Activated CD8-positive, alpha-beta memory T cell treated with anti-CD3 and anti-CD28 coated beads, Interleukin-2, amount 50 U/mL, for 1 hour (primary cell): ENCODE results near the gene KIAA2012.

Experiments
- DNase-seq: peaks from one replicate; pipeline ENCODE4 v3.0.0-alpha.2; 2020; ENCODE audit errors: extremely low read depth

Gene KIAA2012

DNA sequence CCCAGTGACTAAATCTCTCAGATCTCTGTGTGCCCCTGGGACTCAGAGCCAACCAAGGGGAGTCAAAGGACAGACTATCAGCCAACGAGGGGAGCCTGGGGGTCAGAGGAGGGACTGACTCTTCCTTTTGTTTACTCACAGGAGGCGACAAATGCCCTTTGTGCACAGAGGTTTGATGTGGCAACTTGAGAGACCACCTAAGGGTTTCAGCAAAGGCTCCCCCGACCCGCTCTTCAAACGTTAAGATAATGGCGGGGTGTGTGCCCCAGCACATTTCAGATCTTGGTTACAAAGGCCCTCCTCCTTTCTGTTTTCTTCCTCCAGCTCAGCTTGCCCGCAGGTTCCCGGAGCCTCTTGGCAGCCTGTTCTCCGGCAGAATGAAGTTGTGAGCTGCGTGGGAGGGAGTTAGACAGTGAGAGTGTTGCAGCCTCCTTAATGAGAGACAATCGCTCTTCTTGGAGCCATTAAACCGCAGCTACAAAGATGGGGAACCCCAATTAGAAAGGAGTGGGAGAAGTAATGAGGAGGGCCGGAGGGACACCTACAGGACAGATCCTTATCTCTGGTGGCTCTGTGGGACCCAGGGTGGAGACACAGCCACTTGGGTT, 76.2 kb downstream of the KIAA2012 start:
- DNase-seq, result no peak

DNA sequence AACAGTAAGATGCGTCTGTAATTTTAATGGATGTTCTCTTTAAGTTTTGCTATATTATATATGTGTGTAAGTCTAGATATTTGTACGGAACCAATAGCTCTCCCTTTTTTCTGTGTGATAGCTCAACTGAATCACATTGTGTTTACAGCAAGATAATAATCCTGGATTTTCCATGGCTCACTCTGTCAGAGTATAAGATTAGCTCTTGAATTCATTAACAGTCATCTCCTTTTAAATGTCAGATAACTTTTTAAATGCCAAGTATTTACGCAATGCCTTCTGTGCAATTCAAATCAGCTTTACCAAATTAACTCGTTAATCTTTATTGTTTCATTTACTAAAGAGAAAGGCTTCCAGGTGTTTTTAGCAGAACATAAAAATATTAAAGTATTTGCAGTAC, 76.9 kb downstream of the KIAA2012 start:
- no peak for DNase-seq

DNA sequence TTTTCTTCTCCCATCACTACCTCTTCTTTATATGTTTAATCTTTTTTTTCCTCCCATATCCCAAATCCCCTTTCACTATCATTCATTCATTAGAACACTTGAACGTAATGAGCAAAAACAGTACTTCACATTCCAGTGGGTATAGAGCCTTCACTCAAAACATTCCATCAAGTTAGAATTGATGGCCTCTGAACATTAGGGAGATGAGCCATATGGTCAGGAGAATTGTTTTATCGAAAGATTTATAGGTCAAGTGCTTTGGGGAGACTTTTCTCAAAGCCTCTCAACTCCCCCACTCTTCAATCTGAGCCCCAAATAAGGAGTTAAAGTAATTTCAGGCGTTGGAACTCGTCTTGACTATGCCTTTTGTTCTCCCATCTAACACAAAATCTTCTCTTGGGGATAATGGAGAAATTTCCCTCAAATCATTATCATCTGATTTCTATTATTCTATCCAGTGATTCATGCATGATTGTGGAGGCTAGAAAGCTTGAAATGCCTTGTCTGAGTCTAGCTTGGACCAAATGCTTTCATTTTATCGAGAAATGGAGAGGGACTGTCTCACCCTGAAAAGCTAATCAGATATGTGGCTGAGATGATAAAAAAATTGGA, 79.2 kb downstream of the KIAA2012 start:
- DNase-seq, result no peak

DNA sequence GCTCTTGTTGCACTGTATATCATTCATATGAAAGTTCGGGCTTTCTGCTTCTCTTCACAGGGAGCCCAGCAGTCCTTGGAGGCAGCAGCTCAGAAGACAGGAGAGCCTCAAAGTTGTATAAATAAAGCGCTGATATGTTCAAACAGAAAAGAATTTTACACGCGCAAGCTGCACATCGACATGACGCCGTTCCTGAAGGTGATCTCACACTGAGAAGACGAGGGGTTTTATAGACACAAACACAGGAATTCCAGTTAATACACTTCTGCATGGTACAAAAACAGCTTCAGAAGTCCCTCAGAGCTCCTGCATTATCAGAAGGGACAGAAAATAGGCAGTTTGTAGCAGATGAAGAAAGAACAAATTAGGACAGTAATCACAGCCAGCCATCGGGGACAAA, 81.6 kb downstream of the KIAA2012 start:
- no peak for DNase-seq

DNA sequence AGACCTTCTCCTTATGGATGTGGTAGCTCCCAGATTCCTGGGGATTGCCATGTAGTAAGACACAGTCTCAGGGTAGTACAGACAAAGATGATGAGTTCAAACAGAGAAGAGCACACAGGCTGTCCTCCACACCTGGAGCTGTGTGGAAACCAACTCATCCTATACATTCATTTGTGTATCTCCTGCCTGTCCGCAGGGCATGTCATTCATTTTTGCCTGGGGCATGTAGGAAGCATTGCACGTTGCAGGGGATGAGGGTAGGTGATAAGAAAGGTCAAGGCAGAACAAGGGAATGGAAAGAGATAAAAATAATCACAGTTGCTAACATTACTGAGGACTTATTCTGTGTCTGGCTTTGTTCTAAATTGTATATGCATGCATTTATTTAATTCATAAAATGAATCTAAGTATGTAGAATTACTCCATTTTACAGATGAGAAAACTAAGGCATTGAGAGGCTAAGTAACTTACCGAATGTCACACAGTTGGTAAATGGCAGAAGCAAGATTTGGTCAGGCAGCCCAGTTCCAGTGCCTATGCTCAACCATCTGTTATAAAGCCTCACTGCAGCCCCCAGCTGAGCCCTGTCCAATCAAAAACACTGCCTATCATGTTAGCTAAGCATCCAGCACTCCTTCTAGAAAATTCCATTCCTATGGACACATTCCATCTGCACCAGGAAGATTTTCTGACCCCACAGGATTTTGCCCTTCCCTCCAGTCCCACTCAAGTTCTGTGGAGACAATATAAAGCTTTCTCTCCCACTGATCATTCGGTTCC, 84.3 kb downstream of the KIAA2012 start:
- DNase-seq, result no peak

DNA sequence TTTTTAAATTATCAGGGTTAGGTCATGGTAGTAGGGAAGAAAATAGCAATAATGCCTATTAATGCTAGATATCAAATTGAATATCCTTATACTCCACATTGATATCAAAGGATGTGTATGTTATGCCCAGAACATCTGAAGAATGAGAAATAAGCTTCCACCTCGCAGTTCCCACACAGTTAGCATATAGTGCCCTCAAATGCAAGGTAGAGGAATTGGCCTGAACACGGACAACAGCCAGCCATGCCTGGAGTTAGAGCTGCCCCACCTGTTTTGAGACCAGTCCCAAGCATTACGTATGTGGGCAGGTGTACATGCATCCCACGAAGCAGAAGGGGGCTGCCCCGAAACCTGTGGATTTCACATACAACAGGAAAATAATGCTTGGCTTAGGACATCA, 85.7 kb downstream of the KIAA2012 start:
- DNase-seq, result no peak

DNA sequence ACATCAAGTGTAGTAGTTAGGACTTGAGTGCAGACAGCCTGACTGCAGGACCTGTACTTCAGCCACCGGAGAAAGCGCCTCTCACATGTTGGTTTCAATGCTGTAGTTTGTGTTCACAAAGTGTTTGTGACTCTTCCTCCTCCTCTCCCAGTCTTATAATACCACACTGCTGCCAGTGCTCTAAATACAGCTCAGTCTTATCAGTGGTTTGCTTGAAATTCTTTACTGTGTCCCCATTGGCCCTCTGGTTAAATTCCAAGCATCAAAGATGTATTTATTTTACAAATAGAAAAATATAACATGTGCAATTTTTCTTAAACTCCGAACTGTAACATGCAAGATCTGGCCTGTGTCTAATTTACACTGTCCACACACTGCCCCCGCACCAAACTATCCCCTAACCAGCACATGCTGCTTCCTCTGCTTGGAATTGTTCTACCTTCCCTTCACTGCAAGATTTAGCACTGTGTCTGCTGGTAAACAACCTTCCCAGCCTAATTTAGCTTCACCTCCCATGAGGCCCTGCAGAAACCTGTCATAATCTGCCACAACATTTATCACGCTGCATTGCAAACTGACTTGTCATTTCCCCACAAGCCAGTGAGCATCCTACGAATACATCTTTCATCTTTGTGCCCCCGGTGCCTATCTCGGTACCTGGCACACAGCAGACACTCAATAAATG, 88.2 kb downstream of the KIAA2012 start:
- no peak for DNase-seq

DNA sequence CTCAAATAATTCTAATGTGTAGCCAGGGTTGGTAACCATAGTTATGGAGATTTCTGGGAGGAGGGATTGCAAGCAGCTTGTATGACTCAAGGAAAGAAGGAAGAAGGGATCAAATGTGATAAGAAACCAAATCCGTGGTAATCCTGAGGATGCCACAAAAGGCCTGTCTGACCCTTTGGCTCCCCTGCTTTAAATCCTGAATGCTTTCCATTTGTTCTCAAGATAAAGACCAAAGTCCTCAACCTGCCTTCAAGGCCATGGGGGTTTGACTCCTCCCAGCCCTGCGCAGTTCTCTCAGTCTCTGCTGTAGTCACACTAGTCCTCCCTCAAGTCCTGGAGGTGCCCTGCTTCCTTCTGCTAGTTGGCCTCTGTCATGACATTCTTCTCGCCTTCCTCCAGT, 91.4 kb downstream of the KIAA2012 start:
- no peak for DNase-seq

DNA sequence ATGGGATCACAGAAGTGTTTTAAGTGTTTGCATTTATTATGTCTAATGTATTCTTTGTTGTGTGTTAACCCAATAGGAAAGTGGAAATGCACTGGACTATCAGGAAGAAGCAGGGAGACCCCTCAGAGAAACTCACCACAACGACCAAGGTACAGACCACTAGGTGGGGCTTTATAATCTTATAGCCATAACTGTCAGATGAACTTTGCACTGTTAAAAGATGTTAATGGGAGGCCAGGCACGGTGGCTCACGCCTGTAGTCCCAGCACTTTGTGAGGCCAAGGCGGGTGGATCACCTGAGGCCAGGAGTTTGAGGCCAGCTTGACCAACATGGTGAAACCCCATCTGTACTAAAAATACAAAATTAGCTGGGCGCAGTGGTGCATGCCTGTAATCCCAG, 92.2 kb downstream of the KIAA2012 start:
- DNase-seq, result no peak

DNA sequence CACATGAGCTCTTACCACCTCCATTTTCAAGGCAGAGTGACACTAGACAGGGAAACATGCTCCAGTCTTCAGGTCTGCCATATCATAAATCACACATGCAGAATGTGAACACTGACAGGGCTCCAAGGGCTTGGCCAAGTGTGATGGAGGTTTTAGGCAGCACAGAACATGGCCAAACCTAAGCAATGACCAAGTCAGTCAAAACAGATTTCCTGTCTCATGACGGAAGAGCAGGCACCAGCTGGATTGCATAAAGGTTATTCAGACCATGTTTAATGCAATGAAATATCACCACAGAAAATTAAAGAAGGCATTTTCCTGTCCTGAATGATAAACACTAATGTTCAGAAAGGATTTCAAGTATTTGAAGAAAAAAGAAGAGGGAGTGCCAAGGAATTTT, 92.9 kb downstream of the KIAA2012 start:
- no peak for DNase-seq

DNA sequence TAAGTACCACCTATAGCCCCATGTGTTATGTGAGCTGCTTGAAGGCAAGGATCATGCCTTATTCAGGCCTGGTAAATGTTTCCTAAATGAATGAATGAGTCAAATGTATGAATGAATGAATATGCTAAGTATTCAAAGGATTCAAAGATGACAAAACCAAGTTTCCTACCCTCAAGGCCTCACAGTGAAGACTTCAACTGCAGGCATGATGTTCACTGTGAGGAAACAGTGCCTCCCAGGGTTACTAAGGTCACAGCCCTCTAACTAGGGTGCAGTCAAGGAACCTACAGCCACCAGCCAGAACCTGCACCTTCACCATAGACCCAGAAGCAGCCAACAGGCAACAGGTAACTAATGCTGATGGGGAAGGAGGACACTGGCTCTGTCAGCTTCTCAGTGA, 96.1 kb downstream of the KIAA2012 start:
- no peak for DNase-seq

DNA sequence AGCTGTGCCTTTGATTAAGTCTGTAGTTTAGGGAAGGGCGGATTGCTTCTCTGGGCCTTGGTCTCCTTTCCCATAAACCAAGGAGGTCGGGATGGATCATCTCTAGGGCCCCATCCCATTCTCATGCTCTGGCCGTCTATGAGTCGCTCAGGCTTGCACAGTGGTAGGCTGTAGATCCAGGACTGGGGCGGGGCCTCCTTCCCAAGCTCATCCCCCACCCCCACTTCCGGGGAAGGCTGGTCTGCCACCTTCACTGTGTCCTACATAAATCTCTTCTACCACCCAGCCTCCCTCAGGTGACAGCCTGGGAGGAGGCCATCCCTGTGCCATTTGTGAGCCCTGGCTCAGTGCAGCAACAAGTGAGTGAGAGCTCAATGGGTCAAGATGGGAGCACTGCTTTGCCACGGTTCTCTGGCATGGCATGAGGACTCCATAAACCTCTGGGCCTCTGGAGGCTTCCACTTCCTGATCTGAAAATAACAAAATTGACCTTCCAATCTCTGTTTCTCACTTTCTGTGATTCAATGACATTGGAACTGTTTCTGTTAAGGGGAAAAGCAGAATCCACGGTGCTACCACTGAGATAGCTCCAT, 96.9 kb downstream of the KIAA2012 start:
- DNase-seq, result no peak

DNA sequence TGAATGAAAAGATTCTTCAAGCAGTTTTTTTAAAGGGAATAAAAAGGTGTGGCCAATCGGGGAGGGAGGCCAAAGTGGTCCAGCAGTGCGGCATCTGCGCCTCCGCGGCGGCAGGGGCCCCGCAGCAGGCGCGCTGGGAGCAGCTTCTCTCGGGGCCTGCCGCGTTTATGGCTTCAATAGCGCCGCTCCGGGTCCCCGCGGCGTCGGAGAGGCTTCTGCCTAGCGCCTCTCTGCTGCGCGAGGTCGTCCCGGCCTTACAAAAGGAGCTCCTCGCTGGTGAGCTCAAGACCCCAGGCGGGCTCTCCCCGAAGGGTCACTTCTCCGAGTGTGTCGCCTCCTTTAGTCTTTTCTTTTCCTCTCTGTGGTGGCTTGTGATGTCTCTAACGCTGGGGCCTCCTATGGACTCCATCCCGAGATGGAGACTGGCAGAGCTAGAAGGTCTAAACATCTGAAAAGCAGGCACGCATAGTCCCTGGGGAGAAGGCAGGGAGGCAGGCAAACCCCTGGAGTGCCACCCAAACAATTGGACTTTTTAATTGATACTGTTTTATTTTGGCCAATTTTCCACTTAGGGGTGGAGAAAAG, 98.3 kb downstream of the KIAA2012 start:
- DNase-seq, result no peak

DNA sequence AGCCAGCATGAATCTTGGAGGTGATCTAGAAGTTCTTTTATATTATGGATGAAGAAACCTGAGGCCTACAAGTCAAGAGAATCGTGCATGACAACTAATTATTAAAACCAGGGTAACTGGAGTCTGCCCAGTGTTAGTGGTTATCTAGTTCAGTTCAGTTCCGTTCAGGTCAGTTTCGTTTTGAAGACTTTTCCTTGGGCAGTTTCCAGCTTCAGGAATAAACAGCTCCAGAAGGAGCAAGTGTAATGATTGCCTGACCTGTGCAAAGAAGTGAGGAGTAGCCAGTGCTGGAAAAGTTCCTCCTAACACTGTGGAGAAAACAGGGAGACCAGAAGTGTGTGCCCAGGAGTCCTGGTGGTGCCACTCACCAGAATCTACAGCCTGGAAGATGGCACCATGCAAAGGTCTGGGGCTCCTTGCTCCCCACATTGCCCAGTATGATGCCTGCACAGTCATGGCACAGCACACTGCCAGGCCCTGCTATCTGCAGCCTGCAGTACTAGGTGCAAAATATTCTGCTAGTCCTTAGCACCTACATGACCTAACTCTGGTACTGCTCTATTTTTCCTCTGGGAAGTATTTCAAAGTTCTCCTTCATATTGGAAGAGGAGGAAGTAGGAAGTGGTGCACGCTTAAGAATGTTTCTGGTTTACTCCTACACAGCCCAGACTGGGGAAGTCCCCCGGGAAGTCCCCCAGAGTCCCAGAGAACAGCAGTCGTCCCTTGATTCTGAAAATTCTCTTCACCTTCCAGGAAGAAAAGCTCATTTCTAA, 99.6 kb downstream of the KIAA2012 start:
- DNase-seq, result no peak

DNA sequence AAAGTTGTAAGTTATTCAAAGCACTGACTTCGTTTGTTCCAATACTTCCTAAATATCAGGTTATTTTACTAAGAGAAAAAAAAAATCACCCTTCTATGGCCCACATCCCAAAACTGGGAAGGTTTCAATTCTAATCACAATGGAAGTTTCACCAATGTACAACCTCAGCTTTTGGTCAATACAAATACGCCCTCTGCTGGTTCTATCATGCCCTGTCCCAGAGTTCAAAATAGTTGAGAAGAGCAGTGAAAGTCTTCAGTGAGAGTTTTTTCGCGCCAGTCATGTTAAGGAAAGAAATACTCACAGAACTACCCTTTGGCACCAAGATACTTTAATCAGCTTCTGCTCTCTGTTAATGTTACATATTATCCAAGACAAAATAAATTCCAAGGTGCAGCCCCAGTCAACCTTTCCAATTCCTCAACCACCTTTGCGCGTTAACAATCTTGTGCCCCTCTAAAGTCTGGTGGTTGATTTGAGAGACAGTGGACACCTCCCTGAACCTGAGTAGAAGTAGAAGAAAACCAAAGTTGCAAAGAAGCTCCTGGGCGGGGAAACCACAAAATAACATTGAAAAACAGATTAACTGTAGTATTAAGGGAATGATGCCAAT, 105.4 kb downstream of the KIAA2012 start:
- peak; percentile 4 for DNase-seq

DNA sequence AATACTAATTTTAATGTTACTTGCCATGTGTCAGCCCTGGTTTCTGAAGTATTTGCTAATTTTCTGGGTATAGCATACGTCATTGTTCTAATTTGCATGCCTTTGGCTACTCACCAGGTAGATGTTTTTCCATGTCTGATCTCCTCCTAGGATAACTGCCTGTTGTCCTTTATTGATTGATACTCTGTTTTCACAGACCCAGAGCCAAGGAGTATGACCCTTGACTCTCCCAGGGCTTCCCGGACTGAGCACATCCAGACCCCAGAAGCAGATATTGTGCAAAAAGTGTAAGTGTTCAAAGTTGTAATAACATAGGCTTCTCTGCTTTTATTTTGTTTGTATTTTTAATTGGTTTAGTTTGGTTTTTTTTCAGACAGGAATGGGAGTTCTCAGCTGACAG, 111.5 kb downstream of the KIAA2012 start:
- no peak for DNase-seq

DNA sequence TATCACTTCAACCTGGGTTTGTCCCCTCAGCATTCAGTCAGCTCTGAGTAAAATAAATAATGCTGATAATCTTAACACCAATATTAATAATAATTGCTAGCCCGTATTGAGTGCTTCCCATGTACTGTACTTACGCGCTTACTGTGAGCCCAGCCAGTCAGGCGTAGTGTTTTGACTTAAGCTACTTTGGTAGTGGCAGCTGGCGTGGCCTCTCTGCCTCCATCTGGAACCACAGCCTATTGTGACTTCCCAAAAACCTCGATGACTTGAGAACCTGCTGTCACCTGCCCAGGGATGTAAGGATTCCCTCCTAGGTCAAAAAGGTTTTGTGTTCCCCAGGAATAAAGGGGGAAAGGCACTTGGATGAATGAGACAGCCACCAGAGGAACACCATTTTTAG, 112.1 kb downstream of the KIAA2012 start:
- no peak for DNase-seq

DNA sequence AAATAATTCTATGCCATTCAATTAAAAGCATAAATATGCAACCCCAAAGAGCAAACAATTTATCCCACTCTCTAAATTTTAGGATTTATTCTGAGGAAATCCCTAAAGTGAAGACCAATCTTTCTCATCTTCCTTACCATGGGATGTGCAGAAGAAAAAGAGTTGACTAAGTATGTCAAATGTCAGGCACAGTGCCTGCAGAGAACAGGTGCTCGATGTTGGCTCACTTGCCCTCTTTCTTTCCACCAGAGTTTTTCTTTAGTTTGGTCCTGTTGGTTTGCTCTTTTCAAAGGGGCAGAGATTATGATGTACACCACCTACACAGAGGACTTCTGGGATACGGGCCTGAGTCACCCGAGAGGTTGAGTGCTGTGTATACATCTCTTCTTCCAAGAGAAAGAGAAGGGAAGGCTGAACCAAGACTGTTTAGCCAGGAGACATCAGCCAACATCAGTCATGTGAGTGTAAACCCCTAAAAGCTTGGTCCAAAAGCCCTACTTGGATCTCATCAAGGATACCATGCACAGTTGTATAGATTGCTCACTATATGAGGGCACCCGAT, 113.7 kb downstream of the KIAA2012 start:
- DNase-seq, result no peak

DNA sequence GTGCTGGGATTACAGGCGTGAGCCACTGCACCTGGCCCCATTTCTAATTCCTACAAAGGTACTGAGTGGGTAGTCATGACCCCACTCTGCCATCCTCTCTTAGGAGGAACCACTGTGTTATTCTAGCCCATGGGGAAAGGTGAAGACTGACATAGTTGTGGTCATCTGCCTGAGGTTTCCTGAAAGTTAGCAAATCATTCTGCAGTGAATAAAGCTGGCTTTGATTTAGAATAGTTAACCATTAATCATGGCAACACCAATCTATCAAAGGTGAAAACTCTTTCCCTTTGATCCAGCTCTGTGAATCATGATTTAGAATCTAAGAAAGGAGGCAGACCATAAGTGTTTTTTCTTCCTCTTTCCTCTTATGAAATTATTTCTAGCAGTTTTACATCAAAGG, 114.5 kb downstream of the KIAA2012 start:
- DNase-seq, result no peak

DNA sequence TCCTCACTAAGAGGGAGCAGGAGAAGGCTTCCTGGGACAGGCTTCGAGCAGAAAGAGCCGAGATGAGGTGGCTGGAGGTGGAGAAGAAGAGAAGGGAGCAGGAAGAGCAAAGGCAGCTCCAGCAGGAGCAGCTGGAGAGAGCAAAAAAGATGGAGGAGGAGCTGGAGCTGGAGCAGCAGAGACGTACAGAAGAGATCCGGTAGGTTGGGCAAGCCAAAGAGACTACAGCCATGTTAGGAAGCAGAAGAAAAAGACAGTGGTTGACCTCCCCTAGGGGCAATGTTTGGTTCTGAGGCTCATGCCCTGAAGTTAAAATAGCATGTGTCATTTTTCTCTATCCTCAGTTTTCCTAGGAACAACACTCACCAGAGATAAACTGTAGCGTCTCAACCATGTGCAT, 120.2 kb downstream of the KIAA2012 start:
- no peak for DNase-seq
